ENCODE results near the gene PAIP2. TPM values are rescaled to one million over a fixed set of nuclear protein-coding genes. Genes with fewer than 3 reads are reported as not detected.

Gene PAIP2
- polyA plus RNA-seq, 1 of the 3 experiments (the other 2 are of a cell fraction), result 73.2 TPM

GRCh38 chr5:139341187-139341688 is 416 bp upstream of the PAIP2 start:
- peak overlapping the region; percentile 93 to 96 for H3K4me3 ChIP-seq (ENCODE audit: low read depth in 2 of 2, low read length in 1 of 2)
- DNase-seq, result no peak
- POLR2A ChIA-PET, result interaction anchor here (0.7 to 1.8 kb wide), 7 partner anchors 39 to 1163 kb away, joined by 3 to 34 read pairs (median 3); partner anchors contain the start of genes HSPA9 and MATR3
- no peaks in the 10 kb centered on the region for H3K9me2 ChIP-seq
- peaks cover 39% of the 10 kb centered on the region for H4K20me1 ChIP-seq (ENCODE audit: insufficient read depth)
- no peaks in the 10 kb centered on the region for H3K27me3 ChIP-seq (ENCODE audit: insufficient read depth)
- peak overlapping the region; percentile 51; the same call in 1 of the 2 replicates for H2AFZ ChIP-seq (ENCODE audit: low read depth)
- peak overlapping the region; percentile 97 for H3K4me2 ChIP-seq
- CTCF ChIA-PET, result interaction anchor here (0.8 to 2.1 kb wide), 11 partner anchors 9 to 762 kb away, joined by 3 to 14 read pairs (median 4); partner anchors contain the start of gene MATR3
- 6% methylated on average over 15 of the region's 17 CpGs for WGBS (ENCODE audit: low lambda C conversion rate)
- peak overlapping the region in 1 of 2 experiments; percentile 99; a peak in 2 of 4 replicates for H3K27ac ChIP-seq (ENCODE audit: low read depth in 2 of 2, low read length in 1 of 2)
- peak overlapping the region; percentile 48; the same call in 1 of the 2 replicates for H3K9ac ChIP-seq
- H3K36me3 ChIP-seq (replicated peaks in 1 of 2; ENCODE audit: control insufficient read depth in 1 of 2, insufficient read depth in 2 of 2, low read length in 1 of 2), result peaks cover 0 to 7% of the 10 kb centered on the region in 2 experiments
- peaks cover 30% of the 10 kb centered on the region for H3F3A ChIP-seq (replicated peaks; ENCODE audit: insufficient read depth)
- TF ChIP-seq NFIC (IDR thresholded peaks at IDR 0.05; ENCODE audit: borderline replicate concordance), result no peak
- no peak for TF ChIP-seq RCOR1 (IDR thresholded peaks at IDR 0.05; ENCODE audit: low read length)
- no peak for TF ChIP-seq MEF2A (IDR thresholded peaks at IDR 0.05; ENCODE audit: borderline replicate concordance, low read depth)
- no peak for TF ChIP-seq SMC3 (IDR thresholded peaks at IDR 0.05; ENCODE audit: low read depth, low read length)
- H3K4me1 ChIP-seq (ENCODE audit: control insufficient read depth in 1 of 2, insufficient read depth in 2 of 2, low read depth in 1 of 2, low read length in 1 of 2), result peaks cover 0 to 5% of the 10 kb centered on the region in 2 experiments; a peak in 2 of 4 replicates
- no peaks in the 10 kb centered on the region for H3K9me3 ChIP-seq
- peaks cover 43% of the 10 kb centered on the region for H3K79me2 ChIP-seq (ENCODE audit: insufficient read depth)

GRCh38 chr5:139342423-139342723 is 719 bp downstream of the PAIP2 start:
- WGBS (ENCODE audit: low lambda C conversion rate), result 0% methylated on average over 16 of the region's 16 CpGs
- Histone ChIP-seq H3K4me3 (ENCODE audit: low read depth in 2 of 2, low read length in 1 of 2) (peak overlapping the region; percentile 93 to 96), H3K36me3 (replicated peaks in 1 of 2; ENCODE audit: control insufficient read depth in 1 of 2, insufficient read depth in 2 of 2, low read length in 1 of 2) (peaks cover 0 to 7% of the 10 kb centered on the region in 2 experiments), H3K9me3 (no peaks in the 10 kb centered on the region), H3K27me3 (ENCODE audit: insufficient read depth) (no peaks in the 10 kb centered on the region), H4K20me1 (ENCODE audit: insufficient read depth) (peaks cover 51% of the 10 kb centered on the region), H3F3A (replicated peaks; ENCODE audit: insufficient read depth) (peaks cover 22% of the 10 kb centered on the region), H3K27ac (ENCODE audit: low read depth in 2 of 2, low read length in 1 of 2) (peak overlapping the region; percentile 96 to 99), H3K4me1 (ENCODE audit: control insufficient read depth in 1 of 2, insufficient read depth in 2 of 2, low read depth in 1 of 2, low read length in 1 of 2) (peaks cover 0 to 5% of the 10 kb centered on the region in 2 experiments; a peak in 2 of 4 replicates), H2AFZ (ENCODE audit: low read depth) (no peak overlapping the region), H3K9ac (peak overlapping the region; percentile 100), H3K4me2 (peak overlapping the region; percentile 97), H3K9me2 (no peaks in the 10 kb centered on the region), H3K79me2 (ENCODE audit: insufficient read depth) (peaks cover 55% of the 10 kb centered on the region)
- no peak for DNase-seq
- TF ChIP-seq TCF12 (IDR thresholded peaks at IDR 0.05), result no peak
- no peak for TF ChIP-seq ZBTB33 (IDR thresholded peaks at IDR 0.05; ENCODE audit: borderline replicate concordance, low read depth)
- TF ChIP-seq FOXM1 (IDR thresholded peaks at IDR 0.05; ENCODE audit: low read depth), result no peak
- TF ChIP-seq MXI1 (IDR thresholded peaks at IDR 0.05; ENCODE audit: low read depth, low read length), result peak; percentile 57; the same call in 1 of the 2 replicates
- ChIA-PET POLR2A (interaction anchor here (0.6 to 1.8 kb wide), 14 partner anchors 31 to 768 kb away, joined by 3 to 34 read pairs (median 3); partner anchors contain the start of genes HSPA9, MATR3 and UBE2D2), CTCF (interaction anchor here (0.7 to 2.1 kb wide), 12 partner anchors 9 to 171 kb away, joined by 3 to 14 read pairs (median 4); partner anchors contain the start of gene MATR3)

- Histone ChIP-seq H3K9me3 (no peaks in the 10 kb centered on the region), H3K79me2 (ENCODE audit: insufficient read depth) (peaks cover 66% of the 10 kb centered on the region), H3K27ac (ENCODE audit: low read depth in 2 of 2, low read length in 1 of 2) (no peak overlapping the region), H3K4me1 (ENCODE audit: control insufficient read depth in 1 of 2, insufficient read depth in 2 of 2, low read depth in 1 of 2, low read length in 1 of 2) (peaks cover 0 to 5% of the 10 kb centered on the region in 2 experiments; a peak in 2 of 4 replicates), H4K20me1 (ENCODE audit: insufficient read depth) (peaks cover 60% of the 10 kb centered on the region), H3K4me3 (ENCODE audit: low read depth in 2 of 2, low read length in 1 of 2) (peak overlapping the region; percentile 93 to 96), H3K4me2 (peak overlapping the region; percentile 97), H3K9me2 (no peaks in the 10 kb centered on the region), H3K27me3 (ENCODE audit: insufficient read depth) (no peaks in the 10 kb centered on the region), H2AFZ (ENCODE audit: low read depth) (no peak overlapping the region), H3K9ac (peak overlapping the region; percentile 100; the same call in 1 of the 2 replicates), H3K36me3 (replicated peaks in 1 of 2; ENCODE audit: control insufficient read depth in 1 of 2, insufficient read depth in 2 of 2, low read length in 1 of 2) (peaks cover 0 to 7% of the 10 kb centered on the region in 2 experiments), H3F3A (replicated peaks; ENCODE audit: insufficient read depth) (peaks cover 22% of the 10 kb centered on the region)
- 89% methylated on average over 9 of the region's 9 CpGs for WGBS (ENCODE audit: low lambda C conversion rate)
- DNase-seq, result no peak
- ChIA-PET POLR2A (no interaction called here), CTCF (no interaction called here)
- TF ChIP-seq USF2 (IDR thresholded peaks at IDR 0.05; ENCODE audit: borderline replicate concordance, low read depth, low read length) (no peak), NFIC (IDR thresholded peaks at IDR 0.05; ENCODE audit: borderline replicate concordance) (no peak), MXI1 (IDR thresholded peaks at IDR 0.05; ENCODE audit: low read depth, low read length) (no peak), REST (IDR thresholded peaks at IDR 0.05; ENCODE audit: low read depth, low read length) (no peak), PBX3 (IDR thresholded peaks at IDR 0.05) (no peak)
Measured at GRCh38 chr5:139343476-139343875, 1.8 kb downstream of the PAIP2 start.

Measured in SK-N-SH (cell line).